AG09309 (cell line): ENCODE results near the gene DZIP1L.

Experiments used
- DNase-seq: peaks from one replicate; pipeline ENCODE4 v3.0.0-alpha.2; 2010; ENCODE audit warnings: low read depth
- H3K4me3 ChIP-seq: 2 replicates; pipeline ENCODE4 v1.5.1; 2011; ENCODE audit warnings: mild to moderate bottlenecking, low read depth, low read length, moderate library complexity; ENCODE audit not compliant: control insufficient read depth
- CTCF ChIP-seq: IDR thresholded peaks from 2 replicates; pipeline ENCODE4 v1.5.1; 2011; ENCODE audit warnings: mild to moderate bottlenecking, low read depth, low read length, inconsistent platforms; ENCODE audit not compliant: insufficient read depth, control insufficient read depth; ENCODE audit errors: missing control alignments

DZIP1L gene

DNA sequence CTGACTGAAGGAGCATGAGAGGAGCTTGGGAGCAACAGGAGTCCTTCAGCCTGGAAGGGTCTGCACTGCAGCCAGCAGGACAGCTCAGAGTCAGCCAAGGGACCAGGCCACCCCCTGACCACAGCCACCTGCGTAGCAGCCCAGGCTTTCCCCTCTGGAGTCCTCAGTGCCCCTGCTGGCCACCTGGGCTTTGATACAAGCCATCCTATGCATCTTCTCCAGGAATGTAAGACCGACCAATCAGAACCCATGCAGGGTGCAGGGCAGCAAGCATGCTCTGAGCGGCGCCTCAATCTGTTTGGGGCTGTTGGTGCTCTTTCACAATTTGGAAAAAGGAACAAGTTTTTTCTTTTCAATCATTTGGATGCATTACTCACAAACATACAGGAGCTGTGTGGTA, 52.0 kb downstream of the DZIP1L start:
- H3K4me3 ChIP-seq: no peak overlapping the region
- DNase-seq: no peak
- no peak for TF ChIP-seq CTCF

GRCh38 chr3:138062626-138063025, 52.8 kb downstream of the DZIP1L start:
- no peak for DNase-seq
- TF ChIP-seq CTCF: no peak
- no peak overlapping the region for H3K4me3 ChIP-seq

DNA sequence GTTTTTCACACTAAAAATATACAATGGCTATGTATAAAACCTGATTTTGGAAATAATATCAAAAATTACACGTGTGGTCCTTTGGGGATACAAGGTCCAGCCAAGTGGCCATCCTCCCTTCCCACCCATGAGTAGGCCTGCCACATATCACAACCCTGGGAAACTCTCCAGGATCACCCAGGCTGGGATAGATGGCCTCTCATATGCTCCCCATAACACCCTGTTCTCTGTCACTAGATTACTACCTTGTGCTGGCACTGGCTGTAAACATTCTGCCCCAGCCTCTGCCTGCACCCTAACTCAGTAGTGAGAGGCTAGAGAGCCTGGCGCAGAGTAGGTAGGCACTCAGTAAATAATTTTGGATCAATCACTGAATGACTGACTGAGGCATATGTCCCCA, 53.4 kb downstream of the DZIP1L start:
- no peak for DNase-seq
- H3K4me3 ChIP-seq: no peak overlapping the region
- no peak for TF ChIP-seq CTCF

GRCh38 chr3:138060792-138061191, 54.6 kb downstream of the DZIP1L start:
- H3K4me3 ChIP-seq: no peak overlapping the region
- TF ChIP-seq CTCF: no peak
- no peak for DNase-seq

- no peak overlapping the region for H3K4me3 ChIP-seq
- no peak for TF ChIP-seq CTCF
- DNase-seq: no peak
Observed at GRCh38 chr3:138059261-138059660, 56.1 kb downstream of the DZIP1L start.

DNA sequence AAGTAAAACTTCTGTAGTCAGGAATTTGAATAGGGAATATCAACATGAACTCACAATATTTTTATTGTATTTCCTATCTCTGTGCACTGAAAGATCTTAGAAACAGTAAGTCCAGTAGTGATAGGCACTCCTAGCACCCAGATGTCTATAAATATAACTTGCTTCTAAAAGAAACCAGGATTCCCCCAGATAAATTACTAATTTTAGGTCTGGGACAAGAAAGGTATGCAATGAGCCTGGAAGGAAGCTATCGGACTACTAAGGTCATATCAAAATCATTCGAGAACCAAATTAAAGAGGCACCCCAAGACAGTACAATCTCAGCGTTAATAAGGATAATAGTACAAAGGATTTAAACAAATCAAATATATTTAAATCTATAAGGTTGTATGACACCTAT, 58.0 kb downstream of the DZIP1L start:
- H3K4me3 ChIP-seq: no peak overlapping the region
- no peak for DNase-seq
- TF ChIP-seq CTCF: no peak

GRCh38 chr3:138054057-138054456, 61.4 kb downstream of the DZIP1L start:
- TF ChIP-seq CTCF: no peak
- no peak for DNase-seq
- H3K4me3 ChIP-seq: no peak overlapping the region
